GM21381 (cell line): Measurements from ENCODE around the gene MIXL1.
"Not testable (repeated sequence)": the region's sequence is repeated elsewhere in the genome, so short reads cannot be mapped to it uniquely, and the experiment has no call there.

ENCODE experiments used
- ATAC-seq: cut with Tn5 transposase; IDR thresholded peaks from one replicate; pipeline ENCODE4 v1.9.1; 2021; ENCODE audit warnings: mild to moderate bottlenecking, moderate library complexity; ENCODE audit not compliant: unreplicated experiment

Gene MIXL1

DNA sequence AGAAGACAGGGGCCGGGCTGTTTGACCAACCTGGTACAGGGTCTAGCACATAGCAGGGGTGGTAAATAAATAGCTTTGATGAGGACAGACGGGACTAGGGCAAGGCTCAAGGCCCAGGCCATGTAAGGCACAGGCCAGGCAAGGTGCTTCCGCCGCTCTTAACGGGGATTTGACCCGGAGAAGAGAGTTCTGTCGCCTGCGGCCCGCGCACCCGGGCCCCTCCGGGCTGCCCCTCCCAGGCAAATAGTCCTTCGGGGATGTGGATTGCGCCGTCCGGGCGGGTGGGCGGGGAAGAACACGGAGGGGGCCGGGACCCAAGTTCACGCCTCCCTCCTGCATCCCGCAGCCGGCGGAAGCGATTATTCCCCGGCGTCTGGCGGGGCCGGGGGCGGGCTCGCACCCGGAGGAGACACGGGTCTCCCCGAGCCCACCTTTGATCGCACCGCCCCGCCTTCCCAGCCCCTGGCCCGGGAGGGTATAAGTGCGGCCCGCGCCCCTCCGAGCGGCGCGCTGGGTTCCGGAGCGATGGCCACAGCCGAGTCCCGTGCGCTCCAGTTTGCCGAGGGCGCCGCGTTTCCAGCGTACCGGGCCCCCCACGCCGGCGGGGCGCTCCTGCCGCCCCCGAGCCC, at the start of gene MIXL1:
Gene MIXL1 (plus strand): TSS at position 508 of the 629 bp plus-strand sequence. CDS start 18 bp downstream, at position 526.
- peak; percentile 31 for ATAC-seq

DNA sequence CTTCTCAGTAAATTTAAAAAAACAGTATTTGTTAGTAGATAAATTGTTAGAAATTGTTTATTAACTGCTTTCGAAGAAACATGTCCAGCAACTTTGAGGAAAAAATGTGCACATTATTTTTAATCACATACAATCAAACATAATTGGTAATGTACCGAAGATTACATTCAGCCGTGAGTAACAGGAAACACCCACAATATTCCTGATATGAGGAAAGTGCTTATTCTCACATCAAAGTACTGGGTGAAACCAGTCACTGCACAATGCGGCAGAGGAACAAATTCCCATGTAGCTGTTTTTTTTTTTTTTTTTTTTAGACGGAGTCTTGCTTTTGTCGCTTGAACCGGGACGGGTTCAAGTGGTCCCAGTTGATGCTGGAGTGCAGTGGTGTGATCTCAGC, 46.6 kb upstream of the MIXL1 start:
- ATAC-seq, result no peak

GRCh38 chr1:226181996-226182714, 41.3 kb upstream of the MIXL1 start:
- ATAC-seq, result no peak

GRCh38 chr1:226185141-226186036, 38.1 kb upstream of the MIXL1 start:
- ATAC-seq, result no peak

- peak; percentile 96 for ATAC-seq
Measured at GRCh38 chr1:226186124-226187018, 37.1 kb upstream of the MIXL1 start, which contains the start of gene ACBD3. TSS of gene ACBD3 (minus strand) at chr1:226186741. CDS start at chr1:226186675, 66 bp downstream.

DNA sequence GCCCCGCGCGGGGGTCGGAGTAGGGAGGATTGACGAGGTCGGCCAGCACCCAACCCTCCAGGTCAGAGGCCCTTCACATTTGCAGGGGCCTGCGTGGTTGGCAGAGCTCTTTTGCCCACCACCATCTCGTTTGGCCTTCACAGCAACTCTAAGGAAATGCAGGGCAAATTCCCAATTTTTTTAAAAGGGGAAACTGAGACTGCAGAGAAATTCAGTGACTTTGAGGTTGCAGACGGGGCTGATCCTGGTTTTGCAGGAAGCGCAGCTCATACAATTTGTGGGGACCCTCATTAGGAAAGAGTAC, 36.5 kb upstream of the MIXL1 start:
- no peak for ATAC-seq

DNA sequence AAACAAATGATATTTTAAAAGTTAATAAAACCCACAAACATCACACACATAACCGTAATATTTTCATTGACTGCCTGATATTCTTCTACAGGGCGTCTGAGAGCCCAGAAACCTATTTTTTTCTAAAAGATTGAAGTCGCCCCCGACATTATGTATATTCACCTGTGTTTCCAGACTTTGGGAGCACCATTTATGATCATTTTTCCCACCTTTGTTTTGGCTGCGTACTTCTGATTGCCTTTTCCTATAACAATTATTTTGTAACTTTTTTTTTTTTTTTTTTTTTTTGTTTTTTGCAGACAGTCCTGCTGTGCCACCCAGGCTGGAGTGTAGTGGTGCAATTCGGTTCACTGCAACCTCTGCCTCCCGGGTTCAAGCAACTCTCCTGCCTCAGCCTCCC, 36.1 kb upstream of the MIXL1 start:
- no peak for ATAC-seq

DNA sequence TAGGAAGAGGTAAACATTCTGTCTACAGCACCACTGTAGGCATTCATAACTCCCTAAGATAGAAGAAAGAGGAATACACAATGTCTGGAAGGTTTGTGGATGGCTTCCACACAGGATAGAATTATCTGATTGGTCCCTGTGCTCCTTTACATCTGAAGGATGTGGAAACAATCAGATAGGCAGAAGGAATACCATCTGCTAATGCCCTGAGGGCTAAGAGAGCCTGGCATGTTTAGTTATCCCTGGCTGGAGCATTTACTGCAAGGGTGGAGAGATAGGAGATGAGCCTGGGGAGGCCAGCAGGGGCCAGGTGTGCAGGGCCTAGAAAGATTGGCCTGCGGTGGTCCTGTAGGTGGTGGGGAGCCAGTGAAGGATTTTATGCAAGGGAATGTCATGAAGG, 28.3 kb upstream of the MIXL1 start:
- no peak for ATAC-seq

GRCh38 chr1:226199971-226200370, 23.5 kb upstream of the MIXL1 start:
- ATAC-seq, result no peak

DNA sequence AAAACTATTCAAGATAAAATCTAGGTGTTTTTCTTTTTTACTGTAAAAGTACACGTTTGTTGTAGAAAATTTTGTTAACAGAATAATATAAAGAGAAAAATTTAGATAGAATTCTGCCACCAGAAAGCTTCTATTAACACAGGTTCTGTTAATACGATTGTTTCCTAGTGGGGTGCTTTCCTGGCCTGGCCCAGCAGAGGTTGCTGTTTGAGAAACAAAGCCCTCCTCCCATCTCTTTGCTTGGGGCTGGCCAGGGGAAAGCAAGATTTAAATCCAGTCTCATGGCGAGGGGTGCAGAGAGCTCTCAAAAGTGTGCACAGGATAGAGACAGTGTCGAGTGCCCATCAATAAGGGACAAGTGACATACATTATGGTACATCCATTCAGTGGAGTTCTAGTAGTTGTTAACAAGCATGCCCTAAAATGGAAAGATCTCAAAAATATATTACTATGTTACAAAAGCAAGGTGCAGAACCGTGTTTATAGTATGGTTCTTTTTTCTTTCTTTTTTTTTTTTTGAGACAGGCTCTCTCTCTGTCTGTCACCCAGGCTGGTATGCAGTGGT, 22.4 kb upstream of the MIXL1 start:
- ATAC-seq, result no peak

DNA sequence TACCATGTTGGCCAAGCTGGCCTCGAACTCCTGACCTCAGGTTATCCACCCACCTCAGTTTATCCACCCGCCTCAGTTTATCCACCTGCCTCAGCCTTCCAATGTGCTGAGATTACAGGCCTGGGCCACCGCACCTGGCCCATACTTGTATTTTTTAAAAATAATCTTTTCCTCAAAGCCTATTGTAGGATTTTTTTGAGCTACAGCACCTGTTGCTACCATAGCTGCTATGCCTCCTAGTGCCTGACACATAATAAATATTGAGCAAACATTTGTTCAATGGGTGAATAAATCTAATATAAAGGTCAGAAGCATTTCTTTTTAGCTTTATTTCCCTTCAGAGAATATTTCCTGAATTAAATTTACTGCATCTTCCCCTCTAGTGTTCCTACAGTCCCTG, 21.2 kb upstream of the MIXL1 start:
- ATAC-seq, result no peak

- not testable (repeated sequence) for ATAC-seq
Measured at GRCh38 chr1:226202666-226203065, 20.8 kb upstream of the MIXL1 start.

DNA sequence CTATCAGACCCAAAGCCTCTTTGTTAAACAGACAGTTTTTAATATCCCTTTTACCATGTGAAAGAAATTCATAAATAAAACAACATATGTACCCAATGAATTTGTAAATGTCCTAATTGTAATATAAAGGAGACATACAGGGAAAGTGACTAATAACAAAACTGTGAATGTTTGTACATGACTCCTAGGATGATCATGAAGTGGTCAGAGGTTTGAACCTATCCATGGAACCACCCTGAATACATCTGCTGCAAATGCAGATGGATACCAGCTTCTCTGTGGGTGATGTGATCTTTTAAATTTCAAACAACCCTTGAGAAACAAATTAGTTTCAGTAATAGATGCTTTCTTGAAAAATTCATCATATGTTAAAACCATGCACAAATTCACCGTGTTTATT, 20.2 kb upstream of the MIXL1 start:
- ATAC-seq, result no peak

DNA sequence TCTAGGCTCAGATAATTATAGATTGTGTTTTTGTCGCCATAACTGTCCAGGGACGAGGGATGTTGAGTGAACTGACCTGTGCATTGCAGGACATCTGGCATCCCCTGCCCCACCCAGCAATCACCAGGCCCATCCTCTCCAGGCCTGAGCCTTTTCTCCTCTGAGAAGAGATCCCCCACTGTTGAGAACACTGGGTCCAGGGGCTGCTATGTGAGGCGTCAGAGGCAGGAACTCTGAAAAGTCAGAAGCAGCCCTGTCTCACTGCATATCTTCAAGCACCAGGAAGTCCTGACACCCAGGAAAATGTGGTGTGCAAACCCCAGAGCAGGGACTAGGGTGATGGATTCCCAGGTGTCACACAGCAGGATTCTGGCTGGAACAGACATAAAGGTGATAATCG, 19.8 kb upstream of the MIXL1 start:
- no peak for ATAC-seq

- ATAC-seq, result no peak
Measured at GRCh38 chr1:226204198-226204597, 19.3 kb upstream of the MIXL1 start.

- ATAC-seq, result no peak
Measured at GRCh38 chr1:226207048-226207447, 16.4 kb upstream of the MIXL1 start.

DNA sequence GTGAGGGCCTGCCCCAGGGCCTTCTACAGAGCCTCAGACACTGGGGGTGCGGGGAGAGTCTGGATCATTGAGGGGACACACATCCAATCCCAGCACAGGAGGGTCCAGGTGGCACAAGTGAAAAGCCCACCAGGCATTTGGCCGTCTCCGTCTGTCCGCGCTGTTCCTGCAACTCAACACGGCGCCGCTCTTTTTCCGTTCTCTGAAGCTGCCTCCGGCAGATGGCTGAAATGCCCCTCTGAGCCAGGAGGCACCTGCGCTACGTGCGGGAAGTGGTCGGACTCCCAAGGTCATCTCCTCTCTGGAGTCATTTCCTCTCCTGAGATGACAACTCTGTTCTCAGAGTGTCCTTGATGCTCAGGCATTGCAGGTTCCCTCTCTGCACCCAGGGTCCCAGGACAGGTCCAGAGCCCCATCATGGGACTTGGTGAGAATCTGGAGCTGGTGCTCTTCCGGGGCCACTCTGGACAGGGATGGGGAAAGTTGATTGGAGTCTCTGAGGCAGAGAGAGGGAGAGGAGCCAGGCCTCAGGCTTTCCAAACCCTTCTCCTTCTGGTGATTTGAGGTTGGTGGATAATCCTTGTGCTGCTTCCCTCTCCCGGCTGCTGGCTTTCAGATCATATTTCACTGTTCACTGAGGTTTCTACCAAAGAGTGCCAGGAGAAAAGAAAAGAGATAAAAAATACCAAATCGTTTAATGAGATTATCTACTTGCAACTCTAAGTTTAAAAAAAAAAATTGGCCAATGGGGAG, 14.0 kb upstream of the MIXL1 start:
- ATAC-seq, result no peak

DNA sequence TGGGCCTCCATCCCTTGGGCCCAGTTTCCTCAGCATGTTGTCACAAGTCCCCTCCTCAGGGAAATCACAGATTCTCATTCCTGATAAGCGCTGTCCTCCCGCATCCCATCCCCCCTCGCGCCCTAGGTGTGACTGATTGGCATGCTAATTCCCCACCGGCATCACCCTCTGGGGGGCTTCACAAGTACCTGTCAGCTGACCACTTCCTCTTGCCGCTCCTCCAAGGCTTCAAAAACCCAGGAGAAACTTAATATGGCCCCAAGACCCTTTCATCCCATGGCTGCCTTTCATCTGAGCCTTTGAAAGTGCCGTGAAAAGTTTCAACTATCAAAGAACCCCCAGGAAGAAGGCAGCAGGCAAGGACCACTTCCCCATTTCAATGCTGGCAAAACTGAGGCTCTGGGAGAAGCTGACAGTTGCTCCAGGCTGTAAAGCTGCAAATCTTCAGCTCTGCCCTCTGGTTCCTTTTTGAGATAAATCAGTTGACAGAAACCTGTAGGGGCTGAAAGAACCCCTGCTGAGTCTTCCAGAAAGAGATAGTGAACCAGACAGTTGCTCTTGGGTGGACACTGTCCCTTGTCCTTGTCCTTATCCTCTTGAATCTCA, 12.8 kb upstream of the MIXL1 start:
- no peak for ATAC-seq

DNA sequence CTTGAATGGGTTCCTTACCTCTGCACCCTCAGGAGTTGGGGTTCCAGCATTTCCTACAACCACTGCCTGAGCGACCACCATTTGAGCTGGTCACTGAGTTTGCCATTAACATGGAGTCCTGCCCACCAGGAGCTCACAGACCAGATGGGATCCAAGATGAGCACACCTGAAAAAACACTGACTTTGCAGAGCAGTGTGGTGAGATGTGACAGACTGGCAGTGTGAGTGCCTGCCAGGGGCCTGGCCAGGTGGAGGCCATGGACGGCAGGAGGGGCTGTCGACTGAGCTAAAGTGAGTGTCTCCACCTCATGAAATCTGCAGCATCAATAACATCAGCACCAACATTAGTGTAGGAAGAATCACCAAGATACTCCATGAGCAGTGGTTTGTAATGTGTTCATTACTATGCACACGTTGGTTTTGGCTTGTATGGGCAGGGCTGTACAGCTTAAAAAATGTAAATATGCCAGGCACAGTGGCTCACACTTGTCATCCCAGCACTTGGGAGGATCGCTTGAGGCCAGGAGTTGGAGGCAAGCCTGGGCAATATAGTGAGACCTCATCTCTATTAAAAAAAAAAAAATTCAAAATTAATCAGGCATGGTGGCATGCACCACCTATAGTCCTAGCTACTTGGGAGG, 12.2 kb upstream of the MIXL1 start:
- ATAC-seq, result no peak
